ENCODE results near the gene GBP3.

GRCh38 chr1:89044970-89045721 is 22.5 kb upstream of the GBP3 start:
- no peak for TF ChIP-seq POLR2AphosphoS5 (IDR thresholded peaks at IDR 0.05; ENCODE audit: low read depth, low read length)
- TF ChIP-seq, protein P1, sequence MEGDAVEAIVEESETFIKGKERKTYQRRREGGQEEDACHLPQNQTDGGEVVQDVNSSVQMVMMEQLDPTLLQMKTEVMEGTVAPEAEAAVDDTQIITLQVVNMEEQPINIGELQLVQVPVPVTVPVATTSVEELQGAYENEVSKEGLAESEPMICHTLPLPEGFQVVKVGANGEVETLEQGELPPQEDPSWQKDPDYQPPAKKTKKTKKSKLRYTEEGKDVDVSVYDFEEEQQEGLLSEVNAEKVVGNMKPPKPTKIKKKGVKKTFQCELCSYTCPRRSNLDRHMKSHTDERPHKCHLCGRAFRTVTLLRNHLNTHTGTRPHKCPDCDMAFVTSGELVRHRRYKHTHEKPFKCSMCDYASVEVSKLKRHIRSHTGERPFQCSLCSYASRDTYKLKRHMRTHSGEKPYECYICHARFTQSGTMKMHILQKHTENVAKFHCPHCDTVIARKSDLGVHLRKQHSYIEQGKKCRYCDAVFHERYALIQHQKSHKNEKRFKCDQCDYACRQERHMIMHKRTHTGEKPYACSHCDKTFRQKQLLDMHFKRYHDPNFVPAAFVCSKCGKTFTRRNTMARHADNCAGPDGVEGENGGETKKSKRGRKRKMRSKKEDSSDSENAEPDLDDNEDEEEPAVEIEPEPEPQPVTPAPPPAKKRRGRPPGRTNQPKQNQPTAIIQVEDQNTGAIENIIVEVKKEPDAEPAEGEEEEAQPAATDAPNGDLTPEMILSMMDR (IDR thresholded peaks at IDR 0.05 in 2 of 3, conservative IDR thresholded peaks at IDR 0.05 in 1 of 3; ENCODE audit: borderline replicate concordance in 1 of 3, insufficient read depth in 1 of 3, low read depth in 2 of 3, low read length in 2 of 3) = no peak
- TF ChIP-seq ZNF274 (IDR thresholded peaks at IDR 0.05; ENCODE audit: low read depth, low read length) = no peak
- TF ChIP-seq CEBPB (IDR thresholded peaks at IDR 0.05; ENCODE audit: low read depth) = no peak
- no peak for TF ChIP-seq POLR2A (IDR thresholded peaks at IDR 0.05; ENCODE audit: borderline replicate concordance, extremely low read depth, insufficient read depth, insufficient read length)
- no peak for TF ChIP-seq EZH2phosphoT487 (IDR thresholded peaks at IDR 0.05; ENCODE audit: borderline replicate concordance)
- TF ChIP-seq ZBTB33 (IDR thresholded peaks at IDR 0.05; ENCODE audit: extremely low read depth, insufficient replicate concordance, low read length) = no peak
- TF ChIP-seq, protein P2, sequence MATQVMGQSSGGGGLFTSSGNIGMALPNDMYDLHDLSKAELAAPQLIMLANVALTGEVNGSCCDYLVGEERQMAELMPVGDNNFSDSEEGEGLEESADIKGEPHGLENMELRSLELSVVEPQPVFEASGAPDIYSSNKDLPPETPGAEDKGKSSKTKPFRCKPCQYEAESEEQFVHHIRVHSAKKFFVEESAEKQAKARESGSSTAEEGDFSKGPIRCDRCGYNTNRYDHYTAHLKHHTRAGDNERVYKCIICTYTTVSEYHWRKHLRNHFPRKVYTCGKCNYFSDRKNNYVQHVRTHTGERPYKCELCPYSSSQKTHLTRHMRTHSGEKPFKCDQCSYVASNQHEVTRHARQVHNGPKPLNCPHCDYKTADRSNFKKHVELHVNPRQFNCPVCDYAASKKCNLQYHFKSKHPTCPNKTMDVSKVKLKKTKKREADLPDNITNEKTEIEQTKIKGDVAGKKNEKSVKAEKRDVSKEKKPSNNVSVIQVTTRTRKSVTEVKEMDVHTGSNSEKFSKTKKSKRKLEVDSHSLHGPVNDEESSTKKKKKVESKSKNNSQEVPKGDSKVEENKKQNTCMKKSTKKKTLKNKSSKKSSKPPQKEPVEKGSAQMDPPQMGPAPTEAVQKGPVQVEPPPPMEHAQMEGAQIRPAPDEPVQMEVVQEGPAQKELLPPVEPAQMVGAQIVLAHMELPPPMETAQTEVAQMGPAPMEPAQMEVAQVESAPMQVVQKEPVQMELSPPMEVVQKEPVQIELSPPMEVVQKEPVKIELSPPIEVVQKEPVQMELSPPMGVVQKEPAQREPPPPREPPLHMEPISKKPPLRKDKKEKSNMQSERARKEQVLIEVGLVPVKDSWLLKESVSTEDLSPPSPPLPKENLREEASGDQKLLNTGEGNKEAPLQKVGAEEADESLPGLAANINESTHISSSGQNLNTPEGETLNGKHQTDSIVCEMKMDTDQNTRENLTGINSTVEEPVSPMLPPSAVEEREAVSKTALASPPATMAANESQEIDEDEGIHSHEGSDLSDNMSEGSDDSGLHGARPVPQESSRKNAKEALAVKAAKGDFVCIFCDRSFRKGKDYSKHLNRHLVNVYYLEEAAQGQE (IDR thresholded peaks at IDR 0.05; ENCODE audit: low read depth) = no peak
- TF ChIP-seq EZH2 (IDR thresholded peaks at IDR 0.05) = no peak

Data from HCT116 (cell line).